HEK293 (cell line): ENCODE measurements around the gene PRR29.
A peak's percentile ranks its signal among the peaks of the same experiment; 100 is the strongest.

Experiments
- CTCF ChIA-PET: fragments of 350-600 bp; formaldehyde crosslinking; extraction: SDS; loops from one replicate; lab custom pipeline; 2021; ENCODE audit warnings: antibody characterized with exemption; lab: Yijun Ruan, JAX
- POLR2A ChIA-PET: fragments of 300-600 bp; formaldehyde crosslinking; extraction: SDS; loops from one replicate; lab custom pipeline; 2020; ENCODE audit warnings: antibody characterized with exemption, inconsistent platforms; lab: Yijun Ruan, JAX
- H3K27ac ChIP-seq: fragments of 200-500 bp; sonication (Bioruptor generic); 2 replicates; pipeline ENCODE4 v1.5.1; 2014; ENCODE audit warnings: low read depth, low read length, control low read depth, inconsistent platforms; ENCODE audit errors: extremely low read depth
- H3K36me3 ChIP-seq, 2 experiments: fragments of 200-500 bp in 1 of 2; sonication (Bioruptor generic) in 1 of 2; 1 replicate in 1 of 2; 2 replicates in 1 of 2; pipeline ENCODE4 v1.5.1; 2014 to 2017; ENCODE audit warnings: inconsistent platforms in 2 of 2, low read length in 2 of 2; ENCODE audit not compliant: control insufficient read depth in 2 of 2, insufficient read depth in 1 of 2
- H3K4me1 ChIP-seq: fragments of 200-500 bp; sonication (Bioruptor generic); 2 replicates; pipeline ENCODE4 v1.5.1; 2014; ENCODE audit warnings: mild to moderate bottlenecking, low read length, inconsistent platforms; ENCODE audit not compliant: control insufficient read depth, insufficient read depth
- H3K4me3 ChIP-seq: 2 replicates; pipeline ENCODE4 v1.5.1; 2011; ENCODE audit warnings: low read depth, mild to moderate bottlenecking, control low read depth, low read length, moderate library complexity
- H3K9me3 ChIP-seq: fragments of 200-500 bp; sonication (Bioruptor generic); 2 replicates; pipeline ENCODE4 v1.5.1; 2014; ENCODE audit warnings: low read depth, low read length, inconsistent platforms; ENCODE audit not compliant: control insufficient read depth, insufficient read depth
- EGR2 ChIP-seq: fragments of 450-650 bp; formaldehyde crosslinking; IDR thresholded peaks from 2 replicates; pipeline ENCODE4 v1.5.1; 2016; ENCODE audit warnings: low read depth, missing biosample characterization, missing genetic modification characterization
- FEZF1 ChIP-seq: fragments of 450-650 bp; formaldehyde crosslinking; IDR thresholded peaks from 2 replicates; pipeline ENCODE4 v1.5.1; 2016; ENCODE audit warnings: missing biosample characterization, missing genetic modification characterization
- MZF1 ChIP-seq: fragments of 450-650 bp; formaldehyde crosslinking; IDR thresholded peaks from 2 replicates; pipeline ENCODE4 v1.5.1; 2017; ENCODE audit warnings: missing biosample characterization, missing genetic modification characterization, borderline replicate concordance
- PRDM1 ChIP-seq: fragments of 450-650 bp; formaldehyde crosslinking; IDR thresholded peaks from 2 replicates; pipeline ENCODE4; 2016; ENCODE audit warnings: missing biosample characterization, missing genetic modification characterization
- SCRT2 ChIP-seq: fragments of 450-650 bp; formaldehyde crosslinking; IDR thresholded peaks from 2 replicates; pipeline ENCODE4 v1.5.1; 2016; ENCODE audit warnings: missing biosample characterization, missing genetic modification characterization
- ZBTB17 ChIP-seq: fragments of 450-650 bp; formaldehyde crosslinking; IDR thresholded peaks from 2 replicates; pipeline ENCODE4 v1.5.1; 2016; ENCODE audit warnings: missing biosample characterization, missing genetic modification characterization
- ZFHX2 ChIP-seq: fragments of 450-650 bp; formaldehyde crosslinking; conservative IDR thresholded peaks from 2 replicates; pipeline ENCODE4 v1.5.1; 2016; ENCODE audit warnings: missing biosample characterization, missing genetic modification characterization
- ZFP69B ChIP-seq: fragments of 450-650 bp; formaldehyde crosslinking; IDR thresholded peaks from 2 replicates; pipeline ENCODE4 v1.5.1; 2016; ENCODE audit warnings: missing biosample characterization, missing genetic modification characterization
- ZNF112 ChIP-seq: fragments of 450-650 bp; formaldehyde crosslinking; IDR thresholded peaks from 2 replicates; pipeline ENCODE4 v1.5.0; 2017; ENCODE audit warnings: missing biosample characterization, missing genetic modification characterization
- ZNF174 ChIP-seq: fragments of 450-650 bp; formaldehyde crosslinking; IDR thresholded peaks from 2 replicates; pipeline ENCODE4 v1.5.0; 2017; ENCODE audit warnings: missing biosample characterization, mild to moderate bottlenecking, missing genetic modification characterization
- ZNF184 ChIP-seq: fragments of 450-650 bp; IDR thresholded peaks from 2 replicates; pipeline ENCODE4 v1.5.1; 2018; ENCODE audit warnings: missing biosample characterization, mild to moderate bottlenecking, missing genetic modification characterization
- ZNF23 ChIP-seq: fragments of 450-650 bp; formaldehyde crosslinking; IDR thresholded peaks from 2 replicates; pipeline ENCODE4 v1.5.1; 2016; ENCODE audit warnings: missing biosample characterization, missing genetic modification characterization, borderline replicate concordance
- ZNF354C ChIP-seq: fragments of 450-650 bp; formaldehyde crosslinking; IDR thresholded peaks from 2 replicates; pipeline ENCODE4 v1.5.1; 2016; ENCODE audit warnings: missing biosample characterization, missing genetic modification characterization, low read depth, borderline replicate concordance
- ZNF76 ChIP-seq: fragments of 450-650 bp; formaldehyde crosslinking; IDR thresholded peaks from 2 replicates; pipeline ENCODE4; 2016; ENCODE audit warnings: low read depth, missing biosample characterization, missing genetic modification characterization, borderline replicate concordance
- ZSCAN30 ChIP-seq: fragments of 450-650 bp; IDR thresholded peaks from 2 replicates; pipeline ENCODE4 v1.5.1; 2018; ENCODE audit warnings: missing biosample characterization, mild to moderate bottlenecking, missing genetic modification characterization, moderate library complexity
- TF ChIP-seq, protein P1 (sequence below): fragments of 450-650 bp; formaldehyde crosslinking; IDR thresholded peaks from 2 replicates; pipeline ENCODE4 v1.5.1; 2016; ENCODE audit warnings: missing biosample characterization, missing genetic modification characterization
- TF ChIP-seq, protein P2 (sequence below): fragments of 450-650 bp; formaldehyde crosslinking; IDR thresholded peaks from 2 replicates; pipeline ENCODE4 v1.5.1; 2016; ENCODE audit warnings: missing biosample characterization, missing genetic modification characterization

PRR29 gene

DNA sequence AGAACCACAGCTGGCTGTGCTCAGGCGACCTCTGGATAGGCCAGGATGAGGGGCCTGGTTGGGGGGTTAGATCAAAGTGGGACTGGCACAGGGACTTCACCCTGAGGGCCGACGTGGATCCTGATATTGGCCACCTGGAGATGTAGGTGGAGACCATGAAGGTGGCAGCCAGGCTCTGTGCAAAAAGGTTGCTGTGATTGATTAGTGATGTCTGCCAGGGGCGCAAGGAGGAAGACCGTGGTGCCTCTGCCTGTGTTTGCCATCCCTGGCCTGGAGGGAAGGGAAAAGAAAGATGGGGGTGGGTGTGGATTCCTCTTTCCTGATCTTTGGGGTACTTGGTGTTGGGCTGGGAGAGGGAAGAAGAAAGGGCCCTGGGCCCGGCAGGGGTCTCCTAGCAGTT, 24.9 kb upstream of the PRR29 start:
- H3K9me3 ChIP-seq: no peaks in the 10 kb centered on the region
- no peak overlapping the region for H3K27ac ChIP-seq
- no peaks in the 10 kb centered on the region for H3K4me1 ChIP-seq
- H3K4me3 ChIP-seq: no peak overlapping the region
- TF ChIP-seq, protein P1, sequence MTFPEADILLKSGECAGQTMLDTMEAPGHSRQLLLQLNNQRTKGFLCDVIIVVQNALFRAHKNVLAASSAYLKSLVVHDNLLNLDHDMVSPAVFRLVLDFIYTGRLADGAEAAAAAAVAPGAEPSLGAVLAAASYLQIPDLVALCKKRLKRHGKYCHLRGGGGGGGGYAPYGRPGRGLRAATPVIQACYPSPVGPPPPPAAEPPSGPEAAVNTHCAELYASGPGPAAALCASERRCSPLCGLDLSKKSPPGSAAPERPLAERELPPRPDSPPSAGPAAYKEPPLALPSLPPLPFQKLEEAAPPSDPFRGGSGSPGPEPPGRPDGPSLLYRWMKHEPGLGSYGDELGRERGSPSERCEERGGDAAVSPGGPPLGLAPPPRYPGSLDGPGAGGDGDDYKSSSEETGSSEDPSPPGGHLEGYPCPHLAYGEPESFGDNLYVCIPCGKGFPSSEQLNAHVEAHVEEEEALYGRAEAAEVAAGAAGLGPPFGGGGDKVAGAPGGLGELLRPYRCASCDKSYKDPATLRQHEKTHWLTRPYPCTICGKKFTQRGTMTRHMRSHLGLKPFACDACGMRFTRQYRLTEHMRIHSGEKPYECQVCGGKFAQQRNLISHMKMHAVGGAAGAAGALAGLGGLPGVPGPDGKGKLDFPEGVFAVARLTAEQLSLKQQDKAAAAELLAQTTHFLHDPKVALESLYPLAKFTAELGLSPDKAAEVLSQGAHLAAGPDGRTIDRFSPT: no peak
- TF ChIP-seq ZNF76 (tag by site-specific recombination) (no peak), ZBTB17 (tag by site-specific recombination) (0 out of 2 replicates have a peak, but pooled peaks have one; percentile 34), ZNF23 (tag by site-specific recombination) (peak; percentile 81)
- H3K36me3 ChIP-seq: no peaks in the 10 kb centered on the region
- POLR2A ChIA-PET: no interaction called here
- CTCF ChIA-PET: no interaction called here

DNA sequence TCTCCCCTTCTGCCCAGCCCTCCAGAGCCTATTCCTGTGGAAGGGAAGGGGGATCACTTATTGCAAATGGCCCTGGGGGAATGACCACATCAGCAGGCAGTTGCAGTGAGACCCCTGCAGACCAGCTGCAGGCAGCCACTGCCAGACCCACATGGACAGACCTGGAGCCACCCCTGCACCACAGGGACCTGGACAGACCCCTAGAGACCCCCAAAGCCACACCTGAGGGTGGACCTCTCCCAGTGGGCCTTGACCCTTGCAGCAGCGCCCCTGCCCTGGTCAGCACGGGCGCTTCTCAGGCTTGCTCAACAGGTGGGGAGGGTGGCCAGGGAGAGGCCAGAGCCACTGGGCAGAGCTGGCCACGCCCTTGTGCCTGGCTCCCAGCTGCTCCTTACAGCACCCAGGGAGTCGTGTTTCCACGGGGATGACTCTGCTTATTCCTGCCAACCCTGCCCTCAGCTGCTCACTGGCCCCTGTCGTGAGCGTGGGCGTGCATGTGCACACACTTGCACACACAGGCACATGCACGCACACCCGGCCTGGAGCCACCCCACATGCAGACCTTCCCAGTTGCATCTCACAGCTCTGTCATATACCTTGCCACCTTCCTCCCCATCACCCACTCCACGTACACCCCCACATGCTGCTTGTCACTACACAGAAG, 24.1 kb upstream of the PRR29 start:
- Histone ChIP-seq H3K4me1 (no peaks in the 10 kb centered on the region), H3K27ac (no peak overlapping the region), H3K36me3 (no peaks in the 10 kb centered on the region), H3K9me3 (no peaks in the 10 kb centered on the region), H3K4me3 (no peak overlapping the region)
- POLR2A ChIA-PET: no interaction called here
- CTCF ChIA-PET: interaction anchor here (0.7 to 1.2 kb wide), 2 partner anchors 39 to 308 kb away, joined by 3 to 6 read pairs; no protein-coding TSS in a partner anchor
- TF ChIP-seq MZF1 (tag by site-specific recombination) (no peak), ZNF112 (tag by site-specific recombination) (no peak), ZFHX2 (peak; percentile 69), EGR2 (tag by site-specific recombination) (peak; percentile 66; the same call in 1 of the 2 replicates), PRDM1 (tag by site-specific recombination) (no peak), SCRT2 (tag by site-specific recombination) (peak; percentile 84)
- TF ChIP-seq, protein P1: 0 out of 2 replicates have a peak, but pooled peaks have one; percentile 28
- TF ChIP-seq, protein P2, sequence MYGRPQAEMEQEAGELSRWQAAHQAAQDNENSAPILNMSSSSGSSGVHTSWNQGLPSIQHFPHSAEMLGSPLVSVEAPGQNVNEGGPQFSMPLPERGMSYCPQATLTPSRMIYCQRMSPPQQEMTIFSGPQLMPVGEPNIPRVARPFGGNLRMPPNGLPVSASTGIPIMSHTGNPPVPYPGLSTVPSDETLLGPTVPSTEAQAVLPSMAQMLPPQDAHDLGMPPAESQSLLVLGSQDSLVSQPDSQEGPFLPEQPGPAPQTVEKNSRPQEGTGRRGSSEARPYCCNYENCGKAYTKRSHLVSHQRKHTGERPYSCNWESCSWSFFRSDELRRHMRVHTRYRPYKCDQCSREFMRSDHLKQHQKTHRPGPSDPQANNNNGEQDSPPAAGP (tag by site-specific recombination): 0 out of 2 replicates have a peak, but pooled peaks have one; percentile 19

DNA sequence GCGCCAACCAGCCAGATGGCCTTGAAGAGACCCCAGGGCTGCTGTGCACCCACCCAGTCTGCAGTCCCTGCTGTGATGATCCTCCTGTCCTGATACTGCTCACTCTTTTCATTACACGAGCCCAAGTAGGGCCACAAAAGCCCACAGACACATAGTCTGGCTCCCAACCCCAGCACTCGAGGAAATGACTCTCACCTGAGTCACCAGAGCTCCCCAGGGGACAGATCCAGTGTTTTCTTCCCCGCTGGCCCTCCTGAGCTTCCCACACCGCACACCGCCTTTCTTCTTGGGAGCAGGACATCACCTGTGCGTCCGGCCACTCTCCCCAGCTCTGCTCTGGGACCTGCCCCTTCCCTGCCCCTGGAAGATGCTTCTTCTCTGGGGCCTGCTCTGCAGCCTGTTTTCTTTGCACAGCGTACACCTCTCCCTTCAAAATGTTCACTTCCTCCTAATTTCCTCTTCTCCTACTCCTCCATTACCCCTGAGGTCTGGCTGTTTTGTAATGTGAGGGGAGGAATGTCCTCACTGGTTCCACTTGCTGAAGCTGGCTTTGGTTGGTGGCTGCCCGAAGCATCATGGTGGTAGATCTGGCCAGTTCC, 23.5 kb upstream of the PRR29 start:
- H3K27ac ChIP-seq: no peak overlapping the region
- CTCF ChIA-PET: interaction anchor here (0.6 to 2.8 kb wide), 5 partner anchors 24 to 307 kb away, joined by 3 to 6 read pairs (median 6); no protein-coding TSS in a partner anchor
- H3K4me3 ChIP-seq: no peak overlapping the region
- no peaks in the 10 kb centered on the region for H3K9me3 ChIP-seq
- no peaks in the 10 kb centered on the region for H3K4me1 ChIP-seq
- POLR2A ChIA-PET: no interaction called here
- no peak for TF ChIP-seq ZSCAN30 (tag by site-specific recombination)
- no peak for TF ChIP-seq ZNF354C
- no peak for TF ChIP-seq FEZF1 (tag by site-specific recombination)
- TF ChIP-seq, protein P2 (tag by site-specific recombination): 0 out of 2 replicates have a peak, but pooled peaks have one; percentile 4
- TF ChIP-seq ZFP69B (tag by site-specific recombination): no peak
- no peak for TF ChIP-seq ZNF184 (tag by site-specific recombination)
- no peak for TF ChIP-seq ZNF174 (tag by site-specific recombination)
- TF ChIP-seq ZFHX2: 0 out of 2 replicates have a peak, but pooled peaks have one; percentile 10
- no peaks in the 10 kb centered on the region for H3K36me3 ChIP-seq
